ENCODE results near the gene KLHL6. TPM values are rescaled to one million over a fixed set of nuclear protein-coding genes. Genes with fewer than 3 reads are reported as not detected.

The KLHL6 gene
- total RNA-seq, 1 donor from 2014 or later: not detected

- no peak for DNase-seq (ENCODE audit: low read depth)
Observed at GRCh38 chr3:183496311-183496710, 59.2 kb downstream of the KLHL6 start.

GRCh38 chr3:183494341-183494740 is 61.2 kb downstream of the KLHL6 start:
- H3K36me3 ChIP-seq (ENCODE audit: control insufficient read depth, insufficient read depth, low read length): no peaks in the 10 kb centered on the region
- no peak for DNase-seq (ENCODE audit: low read depth)
- TF ChIP-seq CTCF (IDR thresholded peaks at IDR 0.05; ENCODE audit: insufficient read depth, low read length, poor library complexity, severe bottlenecking): no peak
- H3K27me3 ChIP-seq (ENCODE audit: control insufficient read depth, insufficient read depth, low read length): no peaks in the 10 kb centered on the region
- no peak overlapping the region for H3K4me3 ChIP-seq (ENCODE audit: low read depth, low read length)

More at GRCh38 chr3:183496311-183496710, 59.2 kb downstream of the KLHL6 start:
- no peak overlapping the region for H3K4me3 ChIP-seq (ENCODE audit: low read depth, low read length)
- H3K27me3 ChIP-seq (ENCODE audit: control insufficient read depth, insufficient read depth, low read length): peaks cover 3% of the 10 kb centered on the region
- H3K36me3 ChIP-seq (ENCODE audit: control insufficient read depth, insufficient read depth, low read length): no peaks in the 10 kb centered on the region
- TF ChIP-seq CTCF (IDR thresholded peaks at IDR 0.05; ENCODE audit: insufficient read depth, low read length, poor library complexity, severe bottlenecking): no peak

- H3K4me3 ChIP-seq (ENCODE audit: low read depth, low read length): no peak overlapping the region
- no peak for DNase-seq (ENCODE audit: low read depth)
- H3K27me3 ChIP-seq (ENCODE audit: control insufficient read depth, insufficient read depth, low read length): no peaks in the 10 kb centered on the region
- H3K36me3 ChIP-seq (ENCODE audit: control insufficient read depth, insufficient read depth, low read length): no peaks in the 10 kb centered on the region
- TF ChIP-seq CTCF (IDR thresholded peaks at IDR 0.05; ENCODE audit: insufficient read depth, low read length, poor library complexity, severe bottlenecking): no peak
Observed at GRCh38 chr3:183493296-183494045, 62.0 kb downstream of the KLHL6 start.

- TF ChIP-seq CTCF (IDR thresholded peaks at IDR 0.05; ENCODE audit: insufficient read depth, low read length, poor library complexity, severe bottlenecking): no peak
- H3K36me3 ChIP-seq (ENCODE audit: control insufficient read depth, insufficient read depth, low read length): no peaks in the 10 kb centered on the region
- H3K4me3 ChIP-seq (ENCODE audit: low read depth, low read length): no peak overlapping the region
- no peaks in the 10 kb centered on the region for H3K27me3 ChIP-seq (ENCODE audit: control insufficient read depth, insufficient read depth, low read length)
- no peak for DNase-seq (ENCODE audit: low read depth)
Observed at GRCh38 chr3:183492849-183493179, 62.7 kb downstream of the KLHL6 start.

GRCh38 chr3:183491923-183492848 is 63.3 kb downstream of the KLHL6 start:
- no peak for TF ChIP-seq CTCF (IDR thresholded peaks at IDR 0.05; ENCODE audit: insufficient read depth, low read length, poor library complexity, severe bottlenecking)
- no peaks in the 10 kb centered on the region for H3K36me3 ChIP-seq (ENCODE audit: control insufficient read depth, insufficient read depth, low read length)
- DNase-seq (ENCODE audit: low read depth): no peak
- no peak overlapping the region for H3K4me3 ChIP-seq (ENCODE audit: low read depth, low read length)
- H3K27me3 ChIP-seq (ENCODE audit: control insufficient read depth, insufficient read depth, low read length): no peaks in the 10 kb centered on the region

Data from kidney epithelial cell (primary cell).